Stimulated activated CD4-positive, alpha-beta T cell treated with anti-CD3 and anti-CD28 coated beads, Interleukin-12 subunit alpha, Interleukin-12 subunit beta, amount 100 ng/mL, for 48 hours (primary cell): ENCODE results near the gene TRMT10C.
A peak's percentile ranks its signal among the peaks of the same experiment; 100 is the strongest.
"Not testable (repeated sequence)": the region's sequence is repeated elsewhere in the genome, so short reads cannot be mapped to it uniquely, and the experiment has no call there.

Experiments
- DNase-seq, 3 donors: peaks; one replicate each; pipeline ENCODE4 v3.0.0-alpha.2; 2020; ENCODE audit warnings: low read depth in 2 of 3, low spot score in 1 of 3

Gene TRMT10C

GRCh38 chr3:101561630-101562328 is at the start of gene TRMT10C:
TRMT10C (plus strand) TSS chr3:101561868; CDS start chr3:101564782, 2,914 bp downstream.
- peak; percentile 87 to 89 (median 88) for DNase-seq

DNA sequence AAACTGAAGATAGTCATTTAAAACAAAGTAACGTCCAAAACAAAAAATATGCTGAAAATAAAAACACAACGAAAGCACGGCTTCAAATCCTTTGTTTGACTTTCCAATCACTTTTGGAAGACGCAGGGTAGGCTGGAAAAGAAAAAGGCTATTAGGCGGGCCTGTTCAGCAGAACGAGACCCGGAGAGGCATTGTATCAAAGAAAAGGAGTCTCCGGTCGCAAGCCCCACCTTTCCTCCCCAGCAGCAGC is 49.3 kb upstream of the TRMT10C start:
- no peak for DNase-seq

GRCh38 chr3:101512646-101513418 is 48.8 kb upstream of the TRMT10C start, which contains the start of gene SENP7:
SENP7 (minus strand) TSS chr3:101513212; CDS start chr3:101513130, 82 bp downstream.
- DNase-seq: peak; percentile 56 to 76 (median 65)

- no peak for DNase-seq
These were observed 48.2 kb upstream of the TRMT10C start for GRCh38 chr3:101513419-101513986.

GRCh38 chr3:101518421-101518871 is 43.2 kb upstream of the TRMT10C start:
- DNase-seq: peak; percentile 26 to 52 (median 27)

DNA sequence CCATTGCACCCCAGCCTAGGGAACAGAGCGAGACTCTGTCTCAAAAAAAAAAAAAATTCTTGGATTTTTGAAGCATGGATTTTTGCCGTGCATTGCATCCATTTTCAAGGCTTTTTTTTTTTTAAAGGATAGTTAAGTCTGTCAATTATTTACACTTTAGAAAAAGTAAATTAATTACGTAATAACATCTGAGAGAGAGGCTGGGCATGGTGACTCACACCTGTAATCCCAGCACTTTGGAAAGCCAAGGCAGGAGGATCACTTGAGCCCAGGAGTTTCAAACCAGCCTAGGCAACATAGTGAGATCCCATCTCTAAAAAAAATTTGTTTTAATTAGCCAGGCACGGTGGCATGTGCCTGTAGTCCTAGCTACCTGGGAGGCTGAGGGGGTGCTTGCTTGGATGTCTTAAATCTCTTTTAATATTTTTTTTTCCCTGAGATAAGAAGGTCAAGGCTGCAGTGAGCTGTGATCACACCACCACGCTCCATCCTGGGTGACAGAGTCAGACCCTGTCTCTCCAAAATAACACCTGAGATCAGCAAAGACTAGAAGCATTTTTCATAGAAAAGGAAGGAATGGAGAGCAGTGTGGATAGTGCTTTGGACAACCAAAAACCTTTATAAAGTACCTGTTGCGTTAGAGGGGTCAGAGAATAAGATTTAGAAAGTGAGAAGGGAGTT is 41.8 kb upstream of the TRMT10C start:
- no peak for DNase-seq

GRCh38 chr3:101521211-101521701 is 40.4 kb upstream of the TRMT10C start:
- DNase-seq: no peak

DNA sequence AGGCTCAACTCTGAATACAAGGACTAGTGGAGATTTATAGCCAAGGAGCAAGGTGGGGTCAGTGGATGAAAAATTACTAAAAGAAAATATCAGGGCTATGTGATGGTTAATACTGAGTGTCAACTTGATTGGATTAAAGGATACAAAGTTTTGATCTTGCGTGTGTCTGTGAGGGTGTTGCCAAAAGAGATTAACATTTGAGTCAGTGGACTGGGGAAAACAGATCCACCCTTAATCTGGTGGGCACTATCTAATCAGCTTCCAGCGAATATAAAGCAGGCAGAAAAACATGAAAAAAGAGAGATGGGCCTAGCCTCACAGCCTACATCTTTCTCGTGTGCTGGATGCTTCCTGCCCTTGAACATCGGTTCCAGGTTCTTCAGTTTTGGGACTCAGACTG is 34.2 kb upstream of the TRMT10C start:
- DNase-seq: no peak

- no peak for DNase-seq
These were observed 33.8 kb upstream of the TRMT10C start for GRCh38 chr3:101527906-101528305.

GRCh38 chr3:101529816-101530685 is 31.6 kb upstream of the TRMT10C start:
- no peak for DNase-seq

- DNase-seq: no peak
These were observed 31.0 kb upstream of the TRMT10C start for GRCh38 chr3:101530686-101531047.

DNA sequence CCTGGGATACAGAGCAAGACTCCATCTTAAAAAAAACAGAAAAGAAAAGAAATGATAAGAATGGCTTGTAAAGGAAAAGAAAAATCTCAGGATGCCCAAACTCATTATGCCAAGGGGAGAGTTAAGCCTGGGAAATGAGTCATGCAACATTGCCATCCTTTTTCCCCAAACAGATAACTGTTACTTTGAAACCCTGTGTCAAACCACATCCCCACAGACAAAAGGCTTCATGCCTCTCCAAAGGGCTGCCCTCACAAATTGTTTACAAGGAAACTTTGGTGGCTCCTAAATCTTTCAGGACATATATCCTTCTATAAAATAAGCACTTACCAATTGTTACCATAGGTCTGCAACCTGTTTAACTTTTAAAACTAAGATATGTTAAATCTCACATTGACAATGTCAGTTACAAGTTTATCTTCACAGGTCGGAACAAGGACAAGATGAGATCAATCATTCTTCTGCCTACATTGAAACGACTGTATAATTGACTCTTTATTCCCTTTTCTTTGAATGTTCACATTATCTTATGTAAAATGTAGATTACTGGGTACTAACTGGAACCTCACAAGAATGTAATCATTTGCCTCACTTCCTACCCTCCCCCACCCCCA is 30.1 kb upstream of the TRMT10C start:
- DNase-seq: no peak

DNA sequence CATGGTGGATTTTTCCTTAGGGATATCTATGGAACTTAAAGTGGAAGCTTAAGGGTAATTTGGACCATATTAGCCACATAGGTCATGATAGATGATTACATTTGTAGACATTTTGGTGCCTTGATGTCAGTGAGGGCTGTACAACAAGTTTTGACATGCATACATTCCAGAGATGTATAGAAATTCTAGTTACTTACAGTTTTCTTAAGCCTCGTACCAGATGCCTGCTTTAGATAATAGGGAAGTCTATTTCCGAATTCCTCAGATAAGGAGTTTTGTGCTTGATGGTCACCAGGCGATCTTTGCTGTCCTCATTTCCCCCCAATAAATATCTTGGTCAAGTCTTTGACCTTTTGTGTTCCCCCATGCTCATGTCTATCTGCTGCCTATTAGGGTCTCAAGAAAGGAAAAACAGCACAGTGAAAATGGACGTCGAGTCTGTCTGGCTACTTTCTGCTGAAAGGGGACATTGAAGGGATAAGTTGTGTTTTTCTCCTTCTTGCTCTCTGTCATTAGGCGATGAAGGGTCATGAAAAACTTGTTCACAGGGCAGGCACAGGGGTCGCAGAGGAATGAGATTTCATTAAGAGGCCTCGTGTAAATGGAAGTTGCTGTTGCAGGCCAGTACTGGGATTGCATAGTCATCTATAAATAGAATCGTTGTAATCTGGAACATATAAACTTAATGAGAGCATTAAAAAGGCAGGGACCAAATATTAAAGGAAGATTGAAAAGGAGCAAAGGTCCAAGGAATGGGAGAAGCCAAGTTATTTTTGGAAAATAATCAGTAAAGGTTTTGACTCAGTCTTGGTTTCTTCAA is 28.7 kb upstream of the TRMT10C start:
- no peak for DNase-seq

DNA sequence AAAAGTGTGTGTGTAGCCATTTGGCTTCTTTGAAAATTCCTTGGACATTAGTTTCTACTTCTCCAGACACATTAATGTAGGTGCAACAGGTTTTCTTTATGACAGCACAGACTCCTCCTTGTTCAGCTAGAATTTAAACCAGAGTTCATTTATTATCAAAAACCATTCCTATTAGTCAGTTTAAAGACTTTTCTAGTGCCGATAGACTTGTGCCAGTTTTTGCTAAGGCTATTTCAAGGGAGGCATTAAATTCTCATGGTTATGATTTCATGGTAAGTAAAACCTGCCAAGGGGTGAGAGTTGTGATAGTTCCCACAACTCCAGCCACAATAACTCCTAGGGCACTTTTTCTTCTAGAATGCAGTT is 28.1 kb upstream of the TRMT10C start:
- no peak for DNase-seq

- DNase-seq: no peak
These were observed 26.4 kb upstream of the TRMT10C start for GRCh38 chr3:101535221-101535620.

GRCh38 chr3:101536266-101536665 is 25.4 kb upstream of the TRMT10C start:
- no peak for DNase-seq

DNA sequence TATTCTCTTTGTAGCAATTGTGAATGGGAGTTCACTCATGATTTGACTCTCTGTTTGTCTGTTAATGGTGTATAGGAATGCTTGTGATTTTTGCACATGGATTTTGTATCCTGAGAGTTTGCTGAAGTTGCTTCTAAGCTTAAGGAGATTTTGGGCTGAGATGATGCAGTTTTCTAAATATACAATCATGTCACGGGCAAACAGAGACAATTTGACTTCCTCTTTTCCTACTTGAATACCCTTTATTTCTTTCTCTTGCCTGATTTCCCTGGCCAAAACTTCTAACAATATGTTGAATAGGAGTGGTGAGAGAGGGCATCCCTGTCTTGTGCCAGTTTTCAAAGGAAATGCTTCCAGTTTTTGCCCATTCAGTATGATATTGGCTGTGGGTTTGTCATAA is 24.7 kb upstream of the TRMT10C start:
- not testable (repeated sequence) for DNase-seq

GRCh38 chr3:101542957-101543356 is 18.7 kb upstream of the TRMT10C start:
- no peak for DNase-seq

GRCh38 chr3:101544161-101544850 is 17.4 kb upstream of the TRMT10C start:
- DNase-seq: no peak
